ENCODE measurements around the gene LRRC51. TPM values are rescaled to one million over a fixed set of nuclear protein-coding genes. Genes with fewer than 3 reads are reported as not detected.

Gene LRRC51
- total RNA-seq, 1 experiment from 2014 or later, result 13.4 TPM

- TF ChIP-seq TCF7L2 (IDR thresholded peaks at IDR 0.05; ENCODE audit: low read depth, low read length), result no peak
- TF ChIP-seq SIN3A (IDR thresholded peaks at IDR 0.05; ENCODE audit: borderline replicate concordance, insufficient read depth, low read depth, low read length), result no peak
- no peak for TF ChIP-seq CTCF (IDR thresholded peaks at IDR 0.05)
- no peak for TF ChIP-seq REST (IDR thresholded peaks at IDR 0.05; ENCODE audit: insufficient read depth in 1 of 2, low read depth in 2 of 2, low read length in 1 of 2)
- no peak for TF ChIP-seq POLR2AphosphoS5 (IDR thresholded peaks at IDR 0.05; ENCODE audit: low read depth, low read length)
- BruUV-seq (replicated peaks), result no TSS peak
- DNase-seq (ENCODE audit: low read depth, low spot score) (no peak), ATAC-seq (no peak)
- Histone ChIP-seq H3K4me1 (ENCODE audit: control insufficient read depth, insufficient read depth, low read length) (peaks cover 8% of the 10 kb centered on the region), H3K27ac (ENCODE audit: low read length) (no peak overlapping the region), H3K27me3 (ENCODE audit: control insufficient read depth, insufficient read depth, low read length) (no peaks in the 10 kb centered on the region), H3K9me3 (ENCODE audit: control insufficient read depth, insufficient read depth, low read depth, low read length) (no peaks in the 10 kb centered on the region), H3K36me3 (ENCODE audit: control insufficient read depth, insufficient read depth, low read length) (no peaks in the 10 kb centered on the region), H3K4me3 (ENCODE audit: low read depth in 2 of 2, low read length in 2 of 2) (no peak overlapping the region)
- in situ Hi-C loops (cut with HindIII; ENCODE audit: low pct_unique_long_range_greater_than_20kb, low sequenced_read_pairs) (no loop called here), intact Hi-C loops (cut with micrococcal nuclease; ENCODE audit: unreplicated experiment) (no loop called here)
- ChIA-PET CTCF (no interaction called here), POLR2A (interaction anchor here (0.5 to 0.7 kb wide), 2 partner anchors 11 to 1309 kb away, joined by 3 to 8 read pairs; no protein-coding TSS in a partner anchor)
Measured at GRCh38 chr11:72084076-72084475, 3.4 kb downstream of the LRRC51 start.

- CTCF ChIA-PET, result no interaction called here
Measured at GRCh38 chr11:72084965-72085364, 4.3 kb downstream of the LRRC51 start.

More at GRCh38 chr11:72084965-72085364, 4.3 kb downstream of the LRRC51 start:
- Histone ChIP-seq H3K27ac (ENCODE audit: low read length) (no peak overlapping the region), H3K27me3 (ENCODE audit: control insufficient read depth, insufficient read depth, low read length) (no peaks in the 10 kb centered on the region), H3K9me3 (ENCODE audit: control insufficient read depth, insufficient read depth, low read depth, low read length) (no peaks in the 10 kb centered on the region), H3K4me1 (ENCODE audit: control insufficient read depth, insufficient read depth, low read length) (peaks cover 8% of the 10 kb centered on the region), H3K4me3 (ENCODE audit: low read depth in 2 of 2, low read length in 2 of 2) (no peak overlapping the region), H3K36me3 (ENCODE audit: control insufficient read depth, insufficient read depth, low read length) (no peaks in the 10 kb centered on the region)
- BruUV-seq (replicated peaks), result no TSS peak
- in situ Hi-C loops (cut with HindIII; ENCODE audit: low pct_unique_long_range_greater_than_20kb, low sequenced_read_pairs) (no loop called here), intact Hi-C loops (cut with micrococcal nuclease; ENCODE audit: unreplicated experiment) (no loop called here)
- DNase-seq (ENCODE audit: low read depth, low spot score) (no peak), ATAC-seq (no peak)
- POLR2A ChIA-PET, result interaction anchor here (0.6 to 1.0 kb wide), 2 partner anchors 11 to 15 kb away, joined by 3 to 6 read pairs; no protein-coding TSS in a partner anchor
- no peak for TF ChIP-seq TCF7L2 (IDR thresholded peaks at IDR 0.05; ENCODE audit: low read depth, low read length)
- no peak for TF ChIP-seq SIN3A (IDR thresholded peaks at IDR 0.05; ENCODE audit: borderline replicate concordance, insufficient read depth, low read depth, low read length)
- no peak for TF ChIP-seq REST (IDR thresholded peaks at IDR 0.05; ENCODE audit: insufficient read depth in 1 of 2, low read depth in 2 of 2, low read length in 1 of 2)
- no peak for TF ChIP-seq CTCF (IDR thresholded peaks at IDR 0.05)
